Activated CD8-positive, alpha-beta T cell treated with anti-CD3 and anti-CD28 coated beads for 36 hours (primary cell): ENCODE results near the gene LDHB. TPM values are rescaled to one million over a fixed set of nuclear protein-coding genes. Genes with fewer than 3 reads are reported as not detected.

ENCODE experiments used
- ATAC-seq: fragments of 200-7000 bp; cut with Tn5 transposase; one replicate; pipeline ENCODE4 v1.10.0; 2021; ENCODE audit warnings: mild to moderate bottlenecking, moderate library complexity
- CTCF ChIA-PET: fragments of 350-600 bp; sonication (Branson Sonifier 250); formaldehyde crosslinking; loops from one replicate; lab custom pipeline; 2021; ENCODE audit warnings: antibody characterized with exemption; lab: Charles Lee
- POLR2A ChIA-PET: fragments of 350-600 bp; sonication (Branson Sonifier 250); formaldehyde crosslinking; loops from one replicate; lab custom pipeline; 2021; ENCODE audit warnings: antibody characterized with exemption; lab: Charles Lee
- DNase-seq: peaks from one replicate; pipeline ENCODE4 v3.0.0-alpha.2; 2020
- H3K27ac Mint-ChIP-seq: one replicate; pipeline ENCODE4 v1.8.0; 2021; ENCODE audit warnings: mild to moderate bottlenecking, mixed read lengths
- H3K27me3 Mint-ChIP-seq: one replicate; pipeline ENCODE4 v1.8.0; 2021; ENCODE audit warnings: mixed read lengths
- H3K36me3 Mint-ChIP-seq: one replicate; pipeline ENCODE4 v1.8.0; 2021; ENCODE audit warnings: low read depth, mixed read lengths
- H3K4me1 Mint-ChIP-seq: one replicate; pipeline ENCODE4 v1.8.0; 2021; ENCODE audit warnings: low read depth, mixed read lengths
- H3K4me3 Mint-ChIP-seq: one replicate; pipeline ENCODE4 v1.8.0; 2021; ENCODE audit warnings: mild to moderate bottlenecking, moderate library complexity, mixed read lengths
- H3K9me3 Mint-ChIP-seq: one replicate; pipeline ENCODE4 v1.8.0; 2021; ENCODE audit warnings: mixed read lengths
- CTCF ChIP-seq: fragments of 200-600 bp; IDR thresholded peaks from one replicate; pipeline ENCODE4 v1.8.0; 2022; ENCODE audit warnings: antibody characterized with exemption, mild to moderate bottlenecking
- intact Hi-C: fragments of 100-400 bp; cut with micrococcal nuclease; formaldehyde crosslinking; loops from one replicate; pipeline ENCODE4 v1.10.0; 2022
- total RNA-seq, 2 experiments: library from RNA; stranded (reverse); gene quantifications; one replicate each; pipeline ENCODE4 v1.2.3, GENCODE V29; 2021

Gene LDHB
- total RNA-seq, 2 experiments from 2014 or later = 2,161 to 2,384 TPM

DNA sequence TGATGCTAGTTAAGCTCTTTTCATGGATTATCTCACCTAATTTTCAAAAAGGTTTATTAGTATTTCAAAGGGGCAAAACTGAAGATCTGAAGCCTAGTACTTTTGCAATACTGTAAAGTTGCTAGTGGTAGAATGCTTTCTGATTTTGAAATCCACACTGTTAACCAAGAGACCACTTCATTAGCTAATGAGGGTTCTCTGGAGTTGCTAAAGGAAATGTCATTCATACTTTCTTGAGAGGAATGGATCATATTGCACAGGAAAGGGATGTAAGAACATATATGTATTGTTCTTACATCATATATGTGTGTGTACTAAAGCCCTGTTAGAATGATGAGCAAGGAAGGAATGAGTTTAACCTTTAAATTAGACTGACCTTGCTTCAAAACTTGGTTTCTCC lies 39.0 kb upstream of the LDHB start:
- DNase-seq (no peak), ATAC-seq (no peak)
- Mint-ChIP-seq H3K4me3 (no peak overlapping the region), H3K9me3 (no peaks in the 10 kb centered on the region), H3K4me1 (peaks cover 8% of the 10 kb centered on the region), H3K27me3 (no peaks in the 10 kb centered on the region), H3K36me3 (no peaks in the 10 kb centered on the region), H3K27ac (no peak overlapping the region)
- TF ChIP-seq CTCF = no peak
- intact Hi-C loops = loop anchor here (5.0 to 10.0 kb wide), 2 partner anchors 321 to 748 kb away; no protein-coding TSS in a partner anchor
- ChIA-PET CTCF (interaction anchor here (1.0 to 3.7 kb wide), 7 partner anchors 8 to 321 kb away, joined by 3 to 31 read pairs (median 9); no protein-coding TSS in a partner anchor), POLR2A (interaction anchor here (0.6 kb wide), 1 partner anchor 74 kb away, joined by 3 read pairs; no protein-coding TSS in a partner anchor)

GRCh38 chr12:21695986-21696385 lies 38.3 kb upstream of the LDHB start:
- no peaks in the 10 kb centered on the region for H3K27me3 Mint-ChIP-seq
- CTCF ChIA-PET = interaction anchor here (1.0 to 1.7 kb wide), 4 partner anchors 14 to 310 kb away, joined by 3 to 9 read pairs (median 4); no protein-coding TSS in a partner anchor
- no peaks in the 10 kb centered on the region for H3K9me3 Mint-ChIP-seq
- intact Hi-C loops = loop anchor here (5.0 to 10.0 kb wide), 2 partner anchors 321 to 749 kb away; no protein-coding TSS in a partner anchor
- no peak for DNase-seq
- POLR2A ChIA-PET = interaction anchor here (0.6 kb wide), 1 partner anchor 75 kb away, joined by 3 read pairs; no protein-coding TSS in a partner anchor
- ATAC-seq = no peak
- H3K4me1 Mint-ChIP-seq = peaks cover 14% of the 10 kb centered on the region
- no peak for TF ChIP-seq CTCF
- H3K4me3 Mint-ChIP-seq = no peak overlapping the region
- H3K36me3 Mint-ChIP-seq = no peaks in the 10 kb centered on the region
- no peak overlapping the region for H3K27ac Mint-ChIP-seq

GRCh38 chr12:21694660-21695059 lies 37.0 kb upstream of the LDHB start:
- Mint-ChIP-seq H3K4me3 (no peak overlapping the region), H3K9me3 (peaks cover 2% of the 10 kb centered on the region), H3K27me3 (no peaks in the 10 kb centered on the region), H3K36me3 (peaks cover 1% of the 10 kb centered on the region), H3K4me1 (peaks cover 22% of the 10 kb centered on the region), H3K27ac (no peak overlapping the region)
- TF ChIP-seq CTCF = no peak
- POLR2A ChIA-PET = no interaction called here
- intact Hi-C loops = loop anchor here (5.0 to 10.0 kb wide), 2 partner anchors 323 to 750 kb away; no protein-coding TSS in a partner anchor
- ATAC-seq = no peak
- CTCF ChIA-PET = no interaction called here
- DNase-seq = no peak

- Mint-ChIP-seq H3K9me3 (peaks cover 13% of the 10 kb centered on the region), H3K4me3 (no peak overlapping the region), H3K4me1 (peaks cover 19% of the 10 kb centered on the region), H3K27ac (no peak overlapping the region), H3K36me3 (peaks cover 6% of the 10 kb centered on the region), H3K27me3 (no peaks in the 10 kb centered on the region)
- ChIA-PET POLR2A (no interaction called here), CTCF (interaction anchor here (2.6 kb wide), 1 partner anchor 11 kb away, joined by 20 read pairs; no protein-coding TSS in a partner anchor)
- DNase-seq (no peak), ATAC-seq (no peak)
- no peak for TF ChIP-seq CTCF
- intact Hi-C loops = loop anchor here (10.0 kb wide), 1 partner anchor 753 kb away; no protein-coding TSS in a partner anchor
Measured at GRCh38 chr12:21691515-21691914, 33.9 kb upstream of the LDHB start.

DNA sequence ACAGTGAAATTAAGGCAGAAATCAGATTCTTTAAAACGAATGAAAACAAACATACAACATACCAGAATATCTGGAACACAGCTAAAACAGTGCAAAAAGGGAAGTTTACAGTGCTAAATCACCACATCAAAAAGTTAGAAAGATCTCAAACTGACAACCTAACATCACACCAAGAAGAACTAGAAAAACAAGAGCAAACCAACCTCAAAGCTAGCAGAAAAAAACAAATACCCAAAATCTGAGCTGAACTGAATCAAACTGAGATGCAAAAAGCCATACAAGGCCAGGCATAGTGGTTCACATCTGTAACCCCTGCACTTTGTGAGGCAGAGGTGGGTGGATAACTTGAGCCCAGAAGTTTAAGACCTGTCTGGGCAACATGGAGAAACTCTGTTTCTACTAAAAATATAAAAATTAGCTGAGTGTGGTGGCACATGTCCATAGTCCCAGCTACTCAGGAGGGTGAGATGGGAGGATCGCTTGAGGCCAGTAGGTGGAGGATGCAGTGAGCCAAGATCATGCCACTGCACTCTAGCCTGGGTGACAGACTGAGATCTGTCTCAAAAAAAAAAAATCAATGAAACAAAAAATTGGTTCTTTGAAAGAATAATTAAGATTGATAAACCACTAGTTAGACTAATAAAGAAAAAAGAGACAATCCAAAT lies 33.2 kb upstream of the LDHB start:
- Mint-ChIP-seq H3K4me1 (peaks cover 19% of the 10 kb centered on the region), H3K9me3 (peaks cover 13% of the 10 kb centered on the region), H3K27me3 (no peaks in the 10 kb centered on the region), H3K4me3 (no peak overlapping the region), H3K36me3 (peaks cover 6% of the 10 kb centered on the region), H3K27ac (peak overlapping the region; percentile 55)
- TF ChIP-seq CTCF = no peak
- ChIA-PET POLR2A (no interaction called here), CTCF (interaction anchor here (2.6 kb wide), 1 partner anchor 10 kb away, joined by 20 read pairs; no protein-coding TSS in a partner anchor)
- no peak for DNase-seq
- no peak for ATAC-seq
- intact Hi-C loops = loop anchor here (10.0 kb wide), 1 partner anchor 754 kb away; no protein-coding TSS in a partner anchor
